Heart left ventricle (tissue), 13 donors: Measurements from ENCODE around the gene METTL25.

Experiments used
- CTCF ChIP-seq, 12 donors: fragments of 200-600 bp; sonication (generic) in 4 of 12; IDR thresholded peaks; one replicate each; pipeline versions ENCODE4 v1.5.0 to v1.8.0; 2018 to 2022; ENCODE audit warnings: antibody characterized with exemption in 12 of 12, mild to moderate bottlenecking in 5 of 12
- POLR2A ChIP-seq, 2 donors: fragments of 450-650 bp; IDR thresholded peaks; one replicate each; pipeline ENCODE4 v1.6.1; 2017; ENCODE audit warnings: antibody characterized with exemption in 2 of 2, mild to moderate bottlenecking in 2 of 2, moderate library complexity in 2 of 2
- donor health status: ischemic (EF 13 %, LVEDD 7.1; RV severe dilation, severe dysfunction).
- donor health status: DM: no; HTN: yes; CAD: no.
- donor health status: DM: no; HTN: no; CAD: no.
- donor health status: ischemic (EF 25% LVEDD 6.9; RV normal size, moderate dysfunction).
- donor health status: ischemic (EF 25% LVEDD 5.7; RV mildly dilated, moderate dysfunction).
- donor health status: ischemic (EF 35%, LVEDD 5.7; RV mildly dilated, moderate dysfunction).
- donor health status: nonischemic (EF 11% LVEDD 7.7; RV severe dilation, severe dysfunction).
- donor health status: DM: yes; HTN: yes; CAD: no.
- donor health status: PGD.
- donor health status: ischemic (EF 29% LVEDD 5.4; RV normal size, mild dysfunction).
- donor health status: nonischemic (EF 23%, LVEDD 6.1; RV moderate dilation, normal function).

- TF ChIP-seq CTCF (IDR thresholded peaks at IDR 0.05) (no peak), POLR2A (IDR thresholded peaks at IDR 0.05) (no peak)
Observed at GRCh38 chr12:82430541-82431145, 72.3 kb downstream of the METTL25 start.
